ENCODE measurements around the gene DAB1.
"Not testable (repeated sequence)": the region's sequence is repeated elsewhere in the genome, so short reads cannot be mapped to it uniquely, and the experiment has no call there.

DAB1 gene

GRCh38 chr1:57124170-57124569 is 299.7 kb downstream of the DAB1 start:
- DNase-seq (ENCODE audit: low read depth, low spot score): no peak

- no peak for DNase-seq (ENCODE audit: low read depth, low spot score)
Measured at GRCh38 chr1:57122031-57122430, 301.8 kb downstream of the DAB1 start.

GRCh38 chr1:57118948-57119603 is 304.8 kb downstream of the DAB1 start:
- no peak for DNase-seq (ENCODE audit: low read depth, low spot score)

- DNase-seq (ENCODE audit: low read depth, low spot score): no peak
Measured at GRCh38 chr1:57117753-57118152, 306.1 kb downstream of the DAB1 start.

- DNase-seq (ENCODE audit: low read depth, low spot score): no peak
Measured at GRCh38 chr1:57116871-57117270, 307.0 kb downstream of the DAB1 start.

- DNase-seq (ENCODE audit: low read depth, low spot score): no peak
Measured at GRCh38 chr1:57115030-57115614, 308.7 kb downstream of the DAB1 start.

- DNase-seq (ENCODE audit: low read depth, low spot score): peak; percentile 44
Measured at GRCh38 chr1:57112148-57112547, 311.7 kb downstream of the DAB1 start.

- DNase-seq (ENCODE audit: low read depth, low spot score): no peak
Measured at GRCh38 chr1:57111175-57111574, 312.7 kb downstream of the DAB1 start.

- no peak for DNase-seq (ENCODE audit: low read depth, low spot score)
Measured at GRCh38 chr1:57109883-57110282, 314.0 kb downstream of the DAB1 start.

- peak; percentile 29 for DNase-seq (ENCODE audit: low read depth, low spot score)
Measured at GRCh38 chr1:57109247-57109646, 314.6 kb downstream of the DAB1 start.

GRCh38 chr1:57106296-57106695 is 317.6 kb downstream of the DAB1 start:
- no peak for DNase-seq (ENCODE audit: low read depth, low spot score)

- no peak for DNase-seq (ENCODE audit: low read depth, low spot score)
Measured at GRCh38 chr1:57102561-57103326, 321.1 kb downstream of the DAB1 start.

- peak; percentile 16 for DNase-seq (ENCODE audit: low read depth, low spot score)
Measured at GRCh38 chr1:57101209-57101608, 322.7 kb downstream of the DAB1 start.

GRCh38 chr1:57094749-57095148 is 329.1 kb downstream of the DAB1 start:
- no peak for DNase-seq (ENCODE audit: low read depth, low spot score)

GRCh38 chr1:57093122-57093521 is 330.7 kb downstream of the DAB1 start:
- DNase-seq (ENCODE audit: low read depth, low spot score): no peak

GRCh38 chr1:57091642-57092041 is 332.2 kb downstream of the DAB1 start:
- no peak for DNase-seq (ENCODE audit: low read depth, low spot score)

GRCh38 chr1:57089855-57090254 is 334.0 kb downstream of the DAB1 start:
- no peak for DNase-seq (ENCODE audit: low read depth, low spot score)

- no peak for DNase-seq (ENCODE audit: low read depth, low spot score)
Measured at GRCh38 chr1:57089221-57089620, 334.6 kb downstream of the DAB1 start.

GRCh38 chr1:57088653-57089052 is 335.2 kb downstream of the DAB1 start:
- no peak for DNase-seq (ENCODE audit: low read depth, low spot score)

- not testable (repeated sequence) for DNase-seq (ENCODE audit: low read depth, low spot score)
Measured at GRCh38 chr1:57087660-57088059, 336.2 kb downstream of the DAB1 start.

- no peak for DNase-seq (ENCODE audit: low read depth, low spot score)
Measured at GRCh38 chr1:57086154-57086553, 337.7 kb downstream of the DAB1 start.

- no peak for DNase-seq (ENCODE audit: low read depth, low spot score)
Measured at GRCh38 chr1:57084701-57085100, 339.2 kb downstream of the DAB1 start.

All from astrocyte of the hippocampus (primary cell).